Naive thymus-derived CD4-positive, alpha-beta T cell (primary cell): ENCODE measurements around the gene MICAL2. TPM values are rescaled to one million over a fixed set of nuclear protein-coding genes. Genes with fewer than 3 reads are reported as not detected.

Source experiments
- ATAC-seq: fragments of 150-1000 bp; cut with Tn5 transposase; 2 replicates; pipeline ENCODE4 v1.10.0; 2021; ENCODE audit warnings: mild to moderate bottlenecking, moderate library complexity
- CTCF ChIA-PET: fragments of 350-600 bp; sonication (Branson Sonifier 250); formaldehyde crosslinking; loops from one replicate; lab custom pipeline; 2021; ENCODE audit warnings: antibody characterized with exemption; lab: Charles Lee
- POLR2A ChIA-PET: fragments of 350-600 bp; sonication (Branson Sonifier 250); formaldehyde crosslinking; loops from one replicate; lab custom pipeline; 2021; ENCODE audit warnings: antibody characterized with exemption, inconsistent platforms; lab: Charles Lee
- DNase-seq, 9 donors: peaks; one replicate each; pipeline versions ENCODE4 v3.0.0 to v3.0.0-alpha.2; 2020 to 2022; ENCODE audit warnings: mixed read lengths in 1 of 9
- H3K27ac ChIP-seq: one replicate; pipeline ENCODE4 v1.7.0; 2013; ENCODE audit warnings: mild to moderate bottlenecking, low read depth, low read length, moderate library complexity
- H3K27me3 ChIP-seq, 2 donors: one replicate each; pipeline ENCODE4 v1.7.0; 2013; ENCODE audit warnings: low read length in 2 of 2, mild to moderate bottlenecking in 2 of 2, moderate library complexity in 2 of 2; ENCODE audit not compliant: control insufficient read depth in 2 of 2, insufficient read depth in 2 of 2
- H3K36me3 ChIP-seq, 3 experiments: 1 replicate in 2 of 3; 2 replicates in 1 of 3; pipeline ENCODE4 v1.7.0; 2013; ENCODE audit warnings: low read length in 3 of 3, mild to moderate bottlenecking in 3 of 3, moderate library complexity in 1 of 3; ENCODE audit not compliant: insufficient read depth in 3 of 3, control insufficient read depth in 2 of 3
- H3K4me1 ChIP-seq, 2 donors: one replicate each; pipeline ENCODE4 v1.7.0; 2013; ENCODE audit warnings: low read length in 2 of 2, mild to moderate bottlenecking in 2 of 2, moderate library complexity in 1 of 2; ENCODE audit not compliant: control insufficient read depth in 2 of 2, insufficient read depth in 2 of 2
- H3K4me3 ChIP-seq: 2 replicates; pipeline ENCODE4 v1.7.0; 2013; ENCODE audit warnings: mild to moderate bottlenecking, low read length
- H3K9me3 ChIP-seq, 3 experiments: 1 replicate in 2 of 3; 2 replicates in 1 of 3; pipeline ENCODE4 v1.7.0; 2013; ENCODE audit warnings: low read length in 3 of 3; ENCODE audit not compliant: control insufficient read depth in 2 of 3
- H3K27ac Mint-ChIP-seq, 9 donors: one replicate each; pipeline ENCODE4 v1.8.0; 2020 to 2022; ENCODE audit warnings: mixed read lengths in 9 of 9, mild to moderate bottlenecking in 8 of 9, moderate library complexity in 5 of 9, inconsistent platforms in 2 of 9
- H3K27me3 Mint-ChIP-seq, 5 donors: one replicate each; pipeline ENCODE4 v1.8.0; 2021 to 2022; ENCODE audit warnings: mixed read lengths in 5 of 5, mild to moderate bottlenecking in 1 of 5
- H3K36me3 Mint-ChIP-seq, 5 donors: one replicate each; pipeline ENCODE4 v1.8.0; 2020 to 2022; ENCODE audit warnings: mixed read lengths in 5 of 5, mild to moderate bottlenecking in 3 of 5, inconsistent platforms in 1 of 5
- H3K4me1 Mint-ChIP-seq, 7 donors: one replicate each; pipeline ENCODE4 v1.8.0; 2020 to 2022; ENCODE audit warnings: mixed read lengths in 7 of 7, mild to moderate bottlenecking in 3 of 7, inconsistent platforms in 1 of 7
- H3K4me3 Mint-ChIP-seq, 10 donors: one replicate each; pipeline ENCODE4 v1.8.0; 2020 to 2022; ENCODE audit warnings: mild to moderate bottlenecking in 10 of 10, mixed read lengths in 10 of 10, moderate library complexity in 6 of 10, inconsistent platforms in 2 of 10
- H3K9me3 Mint-ChIP-seq, 11 donors: one replicate each; pipeline ENCODE4 v1.8.0; 2020 to 2022; ENCODE audit warnings: mixed read lengths in 11 of 11, mild to moderate bottlenecking in 4 of 11, inconsistent platforms in 1 of 11, moderate library complexity in 1 of 11
- intact Hi-C, 2 donors: fragments of 100-400 bp; cut with micrococcal nuclease; formaldehyde crosslinking; loops; one replicate each; pipeline ENCODE4 v1.15.1; 2023
- polyA plus RNA-seq, 2 donors: library from polyadenylated mRNA; unstranded; fragments of 300-500 nt; fragmentation: Illumina TruSeq; gene quantifications; one replicate each; pipeline ENCODE4 v1.2.3, GENCODE V29; 2021
- total RNA-seq, 6 experiments: library from RNA in 5 of 6; stranded (reverse) in 5 of 6; gene quantifications; 1 replicate in 5 of 6; 2 replicates in 1 of 6; pipeline ENCODE4 v1.2.3 and lab custom pipeline; 2021 to 2026

MICAL2 gene
- total and polyA plus RNA-seq, 7 experiments from 2014 or later: 1.1 to 112 (median 7.6) TPM

DNA sequence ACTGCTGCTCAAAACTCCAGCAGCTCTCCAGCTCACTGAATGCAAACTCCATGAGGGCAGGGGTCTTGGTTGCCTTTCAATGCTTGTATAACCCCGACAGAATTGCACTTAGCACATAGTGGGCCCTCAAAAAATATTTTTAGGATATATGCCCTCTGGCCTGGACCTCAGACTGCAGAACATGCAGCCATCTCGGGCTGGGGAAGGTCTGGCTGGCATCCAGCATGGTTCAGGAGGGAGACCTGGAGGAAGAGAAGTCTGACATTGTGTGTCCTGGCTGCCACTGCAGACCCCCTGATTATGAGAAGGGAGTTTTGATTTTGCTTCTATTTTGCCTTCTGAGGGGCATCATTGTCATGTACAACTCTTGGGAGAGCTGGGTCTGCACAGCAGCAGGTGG lies 157.5 kb downstream of the MICAL2 start:
- CTCF ChIA-PET: interaction anchor here (0.6 kb wide), 1 partner anchor 10 kb away, joined by 3 read pairs; no protein-coding TSS in a partner anchor
- intact Hi-C loops: no loop called here
- ATAC-seq (no peak), DNase-seq (no peak)
- no peak overlapping the region for H3K4me3 Mint-ChIP-seq
- no peaks in the 10 kb centered on the region for H3K36me3 Mint-ChIP-seq
- H3K27me3 Mint-ChIP-seq: no peaks in the 10 kb centered on the region
- Histone ChIP-seq H3K9me3 (no peaks in the 10 kb centered on the region), H3K4me3 (no peak overlapping the region), H3K27ac (no peak overlapping the region), H3K36me3 (no peaks in the 10 kb centered on the region), H3K4me1 (no peaks in the 10 kb centered on the region), H3K27me3 (no peaks in the 10 kb centered on the region)
- H3K9me3 Mint-ChIP-seq: no peaks in the 10 kb centered on the region
- POLR2A ChIA-PET: no interaction called here
- no peak overlapping the region for H3K27ac Mint-ChIP-seq
- H3K4me1 Mint-ChIP-seq: peaks cover 0 to 3% (median 0%) of the 10 kb centered on the region in 7 donors

- no peak overlapping the region for H3K4me3 ChIP-seq
- no peaks in the 10 kb centered on the region for H3K9me3 ChIP-seq
- ChIA-PET CTCF (interaction anchor here (1.2 kb wide), 1 partner anchor 20 kb away, joined by 3 read pairs; no protein-coding TSS in a partner anchor), POLR2A (interaction anchor here (0.7 kb wide), 1 partner anchor 9 kb away, joined by 3 read pairs; no protein-coding TSS in a partner anchor)
- Mint-ChIP-seq H3K9me3 (no peaks in the 10 kb centered on the region), H3K27me3 (no peaks in the 10 kb centered on the region), H3K36me3 (no peaks in the 10 kb centered on the region), H3K4me1 (peaks cover 0 to 8% (median 0%) of the 10 kb centered on the region in 7 donors), H3K4me3 (no peak overlapping the region), H3K27ac (no peak overlapping the region)
- no peak for ATAC-seq
- H3K27ac ChIP-seq: no peak overlapping the region
- H3K27me3 ChIP-seq: no peaks in the 10 kb centered on the region
- H3K36me3 ChIP-seq: no peaks in the 10 kb centered on the region
- H3K4me1 ChIP-seq: no peaks in the 10 kb centered on the region
- DNase-seq: no peak
- intact Hi-C loops: no loop called here
These were observed 158.7 kb downstream of the MICAL2 start for GRCh38 chr11:12269104-12269441.

- no peaks in the 10 kb centered on the region for H3K27me3 Mint-ChIP-seq
- no peak for ATAC-seq
- H3K4me1 ChIP-seq: no peaks in the 10 kb centered on the region
- H3K4me3 Mint-ChIP-seq: no peak overlapping the region
- intact Hi-C loops: no loop called here
- no peaks in the 10 kb centered on the region for H3K36me3 Mint-ChIP-seq
- H3K27me3 ChIP-seq: no peaks in the 10 kb centered on the region
- H3K36me3 ChIP-seq: no peaks in the 10 kb centered on the region
- H3K4me3 ChIP-seq: no peak overlapping the region
- no peak for DNase-seq
- no peaks in the 10 kb centered on the region for H3K9me3 ChIP-seq
- CTCF ChIA-PET: interaction anchor here (0.9 to 1.6 kb wide), 3 partner anchors 12 to 34 kb away, joined by 3 to 5 read pairs (median 3); no protein-coding TSS in a partner anchor
- POLR2A ChIA-PET: interaction anchor here (0.7 kb wide), 1 partner anchor 9 kb away, joined by 3 read pairs; no protein-coding TSS in a partner anchor
- no peak overlapping the region for H3K27ac ChIP-seq
- peaks cover 0 to 8% (median 0%) of the 10 kb centered on the region in 7 donors for H3K4me1 Mint-ChIP-seq
- H3K27ac Mint-ChIP-seq: no peak overlapping the region
- H3K9me3 Mint-ChIP-seq: no peaks in the 10 kb centered on the region
These were observed 159.2 kb downstream of the MICAL2 start for GRCh38 chr11:12269446-12270214.

- Histone ChIP-seq H3K4me3 (no peak overlapping the region), H3K9me3 (no peaks in the 10 kb centered on the region), H3K27ac (no peak overlapping the region), H3K36me3 (no peaks in the 10 kb centered on the region), H3K4me1 (no peaks in the 10 kb centered on the region), H3K27me3 (no peaks in the 10 kb centered on the region)
- Mint-ChIP-seq H3K4me3 (no peak overlapping the region), H3K27ac (no peak overlapping the region), H3K9me3 (no peaks in the 10 kb centered on the region), H3K4me1 (peaks cover 0 to 8% (median 0%) of the 10 kb centered on the region in 7 donors), H3K36me3 (no peaks in the 10 kb centered on the region), H3K27me3 (no peaks in the 10 kb centered on the region)
- intact Hi-C loops: no loop called here
- ChIA-PET CTCF (interaction anchor here (0.9 to 1.6 kb wide), 2 partner anchors 11 to 34 kb away, joined by 3 to 5 read pairs; no protein-coding TSS in a partner anchor), POLR2A (no interaction called here)
- ATAC-seq (no peak), DNase-seq (no peak)
These were observed 159.9 kb downstream of the MICAL2 start for GRCh38 chr11:12270215-12270797.

DNA sequence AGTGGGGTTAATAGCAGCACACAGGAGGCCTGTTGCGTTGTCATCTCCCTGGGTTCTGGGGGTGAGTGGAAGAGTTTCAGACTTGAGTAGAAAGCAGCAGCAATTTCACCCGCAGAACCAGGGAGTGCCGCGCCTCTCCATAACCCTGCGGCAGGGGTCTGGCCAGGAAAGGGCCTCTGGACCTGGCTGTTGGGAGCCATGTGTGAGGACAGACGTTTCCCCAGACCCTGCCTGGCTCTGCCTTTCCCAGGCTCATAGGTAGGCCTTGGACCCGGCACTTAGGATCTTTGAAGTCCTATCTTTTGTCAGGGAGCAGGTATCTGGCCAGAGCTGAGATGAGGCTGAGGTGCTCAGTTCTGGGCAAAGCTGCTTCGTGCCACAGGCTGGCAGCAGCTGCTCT lies 160.4 kb downstream of the MICAL2 start:
- DNase-seq: no peak
- no peaks in the 10 kb centered on the region for H3K36me3 ChIP-seq
- ChIA-PET POLR2A (no interaction called here), CTCF (interaction anchor here (0.9 to 1.6 kb wide), 2 partner anchors 11 to 35 kb away, joined by 3 to 5 read pairs; no protein-coding TSS in a partner anchor)
- no peak for ATAC-seq
- Mint-ChIP-seq H3K4me3 (no peak overlapping the region), H3K4me1 (peaks cover 0 to 8% (median 0%) of the 10 kb centered on the region in 7 donors), H3K27ac (no peak overlapping the region), H3K27me3 (no peaks in the 10 kb centered on the region), H3K36me3 (no peaks in the 10 kb centered on the region), H3K9me3 (no peaks in the 10 kb centered on the region)
- H3K27ac ChIP-seq: no peak overlapping the region
- no peaks in the 10 kb centered on the region for H3K27me3 ChIP-seq
- H3K4me3 ChIP-seq: no peak overlapping the region
- no peaks in the 10 kb centered on the region for H3K4me1 ChIP-seq
- no peaks in the 10 kb centered on the region for H3K9me3 ChIP-seq
- intact Hi-C loops: no loop called here

DNA sequence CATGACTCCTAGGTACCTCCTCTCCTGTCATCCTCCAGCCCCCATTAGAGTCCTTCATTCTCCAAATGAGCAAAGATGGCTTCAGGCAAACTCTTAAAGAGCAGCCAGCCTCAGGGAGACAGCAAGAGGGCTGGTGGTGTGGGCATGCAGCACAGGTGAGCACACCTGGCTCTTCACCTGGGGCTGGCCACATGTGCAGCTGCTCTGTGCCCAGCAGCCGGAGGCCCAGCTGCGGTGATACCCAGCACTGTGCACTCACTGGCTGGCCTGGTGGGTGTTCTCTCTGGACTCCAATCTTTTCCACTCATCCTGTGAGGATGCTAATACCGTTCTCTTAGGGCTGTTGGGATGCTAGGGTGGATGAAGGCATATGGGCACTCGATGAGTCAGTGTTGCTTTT lies 160.9 kb downstream of the MICAL2 start:
- H3K4me3 Mint-ChIP-seq: no peak overlapping the region
- no peaks in the 10 kb centered on the region for H3K4me1 ChIP-seq
- ChIA-PET CTCF (interaction anchor here (1.6 kb wide), 1 partner anchor 10 kb away, joined by 5 read pairs; no protein-coding TSS in a partner anchor), POLR2A (no interaction called here)
- H3K27ac Mint-ChIP-seq: no peak overlapping the region
- H3K36me3 ChIP-seq: no peaks in the 10 kb centered on the region
- H3K27me3 ChIP-seq: no peaks in the 10 kb centered on the region
- H3K36me3 Mint-ChIP-seq: no peaks in the 10 kb centered on the region
- ATAC-seq (no peak), DNase-seq (no peak)
- intact Hi-C loops: no loop called here
- H3K4me1 Mint-ChIP-seq: peaks cover 0 to 8% (median 0%) of the 10 kb centered on the region in 7 donors
- H3K9me3 ChIP-seq: no peaks in the 10 kb centered on the region
- H3K27ac ChIP-seq: no peak overlapping the region
- H3K9me3 Mint-ChIP-seq: no peaks in the 10 kb centered on the region
- H3K27me3 Mint-ChIP-seq: no peaks in the 10 kb centered on the region
- no peak overlapping the region for H3K4me3 ChIP-seq
